DND-41 (cell line): ENCODE data around the gene ISYNA1.

Experiments
- ATAC-seq: fragments of 200-7000 bp; cut with Tn5 transposase; 3 replicates; pipeline ENCODE4 v1.9.1; 2021; ENCODE audit warnings: low read depth; ENCODE audit not compliant: insufficient read depth
- DNase-seq: peaks from one replicate; pipeline ENCODE4 v3.0.0-alpha.2; 2020
- H2AFZ ChIP-seq: 2 replicates; pipeline ENCODE4 v1.6.0; 2012; ENCODE audit warnings: low read depth, low read length
- H3K27ac ChIP-seq: 2 replicates; pipeline ENCODE4 v1.5.1; 2012; ENCODE audit warnings: low read length, inconsistent platforms
- H3K27me3 ChIP-seq: fragments of 200-600 bp; sonication (generic); 2 replicates; pipeline ENCODE4 v1.6.0; 2012; ENCODE audit warnings: low read length, mild to moderate bottlenecking, inconsistent platforms; ENCODE audit not compliant: insufficient read depth, poor library complexity
- H3K36me3 ChIP-seq: 2 replicates; pipeline ENCODE4 v1.5.1; 2012; ENCODE audit warnings: low read length, inconsistent platforms; ENCODE audit not compliant: insufficient read depth
- H3K4me1 ChIP-seq: 2 replicates; pipeline ENCODE4 v1.5.1; 2012; ENCODE audit warnings: mild to moderate bottlenecking, low read length; ENCODE audit not compliant: insufficient read depth
- H3K4me2 ChIP-seq: 2 replicates; pipeline ENCODE4 v1.6.0; 2012; ENCODE audit warnings: mild to moderate bottlenecking, moderate library complexity, low read length, inconsistent platforms; ENCODE audit not compliant: insufficient read depth
- H3K4me3 ChIP-seq, 2 experiments: fragments of 200-600 bp in 1 of 2; shearing (Covaris generic) in 1 of 2; 2 replicates each; pipeline ENCODE4 v1.5.1; 2012 to 2016; ENCODE audit warnings: inconsistent platforms in 2 of 2, low read length in 2 of 2, mild to moderate bottlenecking in 2 of 2, low read depth in 1 of 2, moderate library complexity in 1 of 2
- H3K79me2 ChIP-seq: 2 replicates; pipeline ENCODE4 v1.6.0; 2012; ENCODE audit warnings: low read length, inconsistent platforms; ENCODE audit not compliant: insufficient read depth
- H3K9ac ChIP-seq: 2 replicates; pipeline ENCODE4 v1.6.0; 2012; ENCODE audit warnings: low read depth, mild to moderate bottlenecking, inconsistent platforms, low read length, moderate library complexity
- H3K9me3 ChIP-seq: 2 replicates; pipeline ENCODE4 v1.5.1; 2012; ENCODE audit warnings: low read length, moderate library complexity, mild to moderate bottlenecking, inconsistent platforms; ENCODE audit not compliant: insufficient read depth, severe bottlenecking
- H4K20me1 ChIP-seq: 2 replicates; pipeline ENCODE4 v1.6.0; 2012; ENCODE audit warnings: low read length; ENCODE audit not compliant: insufficient read depth
- EZH2 ChIP-seq: IDR thresholded peaks from 3 replicates; pipeline ENCODE4 v1.6.1; 2012; ENCODE audit warnings: borderline replicate concordance, low read depth, mild to moderate bottlenecking, moderate library complexity, low read length, inconsistent platforms; ENCODE audit not compliant: severe bottlenecking
- TF ChIP-seq, protein P1 (sequence below): IDR thresholded peaks from 2 replicates; pipeline ENCODE4 v1.5.1; 2012; ENCODE audit warnings: borderline replicate concordance, low read length, moderate library complexity, mild to moderate bottlenecking; ENCODE audit not compliant: poor library complexity, severe bottlenecking; ENCODE audit errors: extremely low read depth

ISYNA1 gene

DNA sequence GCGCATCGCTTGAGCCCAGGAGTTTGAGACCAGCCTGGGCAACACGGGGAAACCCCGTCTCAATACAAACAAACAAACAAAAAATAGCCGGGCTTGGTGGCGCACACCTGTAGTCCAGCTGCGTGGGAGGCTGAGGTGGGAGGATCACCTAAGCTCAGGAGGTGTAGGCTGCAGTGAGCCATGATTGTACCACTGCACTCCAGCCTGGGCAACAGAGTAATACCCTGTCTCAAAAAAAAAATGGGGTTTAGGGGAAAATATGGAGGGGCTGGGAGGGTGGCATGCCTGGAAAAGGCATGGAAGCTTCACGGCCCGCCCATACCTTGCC lies 1.9 kb upstream of the ISYNA1 start:
- Histone ChIP-seq H3K9ac (no peak overlapping the region), H3K4me2 (no peak overlapping the region)
- no peak for ATAC-seq

DNA sequence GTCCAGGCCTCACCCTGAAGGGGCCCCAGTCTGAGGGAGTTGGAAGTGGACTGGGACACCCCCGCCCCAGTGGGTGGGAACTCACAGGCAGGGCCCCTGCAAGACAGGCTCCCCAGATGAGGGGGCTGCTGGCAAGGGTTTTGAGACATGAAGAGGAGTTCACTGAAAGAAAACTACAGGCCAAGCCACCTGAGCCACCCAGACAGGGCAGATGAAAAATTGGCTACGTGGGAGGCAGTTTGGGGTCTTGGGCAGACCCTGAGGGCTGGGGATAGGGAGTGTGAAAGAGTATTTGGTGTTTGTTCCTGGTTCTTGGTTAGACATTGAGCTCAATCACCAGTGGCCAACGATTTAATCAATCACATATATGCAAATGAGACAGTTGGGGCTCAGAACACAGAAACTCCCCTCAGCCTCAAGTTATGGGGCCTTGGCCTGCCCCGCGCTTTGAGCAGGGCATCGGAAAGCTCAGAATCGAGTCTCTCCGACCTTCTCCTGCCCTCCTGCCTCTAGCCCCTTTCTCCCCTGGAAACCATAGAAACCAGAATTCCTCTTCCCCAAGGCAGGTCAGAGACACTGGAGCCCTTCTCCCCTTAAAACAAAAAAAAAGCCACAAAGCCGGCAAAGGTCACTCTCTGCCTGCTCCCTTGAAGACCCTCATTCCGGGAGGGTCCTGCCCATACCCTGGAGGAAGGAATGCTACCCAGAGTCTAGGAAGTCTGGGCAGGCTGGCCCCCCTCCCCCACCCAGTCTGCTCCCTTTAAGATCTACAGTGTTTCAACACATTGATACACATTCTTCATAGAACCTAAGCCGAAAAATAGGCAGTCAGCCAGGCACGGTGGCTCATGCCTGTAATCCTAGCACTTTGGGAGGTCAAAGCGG lies 1.3 kb upstream of the ISYNA1 start:
- H3K4me3 ChIP-seq: no peak overlapping the region
- ATAC-seq (no peak), DNase-seq (no peak)
- peaks cover 20% of the 10 kb centered on the region; the same call in 1 of the 2 replicates for H4K20me1 ChIP-seq
- H3K27ac ChIP-seq: no peak overlapping the region
- no peak overlapping the region for H3K9ac ChIP-seq
- H3K9me3 ChIP-seq: no peaks in the 10 kb centered on the region
- H3K27me3 ChIP-seq: no peaks in the 10 kb centered on the region
- peaks cover 21% of the 10 kb centered on the region for H3K4me1 ChIP-seq
- H3K4me2 ChIP-seq: no peak overlapping the region
- TF ChIP-seq, protein P1, sequence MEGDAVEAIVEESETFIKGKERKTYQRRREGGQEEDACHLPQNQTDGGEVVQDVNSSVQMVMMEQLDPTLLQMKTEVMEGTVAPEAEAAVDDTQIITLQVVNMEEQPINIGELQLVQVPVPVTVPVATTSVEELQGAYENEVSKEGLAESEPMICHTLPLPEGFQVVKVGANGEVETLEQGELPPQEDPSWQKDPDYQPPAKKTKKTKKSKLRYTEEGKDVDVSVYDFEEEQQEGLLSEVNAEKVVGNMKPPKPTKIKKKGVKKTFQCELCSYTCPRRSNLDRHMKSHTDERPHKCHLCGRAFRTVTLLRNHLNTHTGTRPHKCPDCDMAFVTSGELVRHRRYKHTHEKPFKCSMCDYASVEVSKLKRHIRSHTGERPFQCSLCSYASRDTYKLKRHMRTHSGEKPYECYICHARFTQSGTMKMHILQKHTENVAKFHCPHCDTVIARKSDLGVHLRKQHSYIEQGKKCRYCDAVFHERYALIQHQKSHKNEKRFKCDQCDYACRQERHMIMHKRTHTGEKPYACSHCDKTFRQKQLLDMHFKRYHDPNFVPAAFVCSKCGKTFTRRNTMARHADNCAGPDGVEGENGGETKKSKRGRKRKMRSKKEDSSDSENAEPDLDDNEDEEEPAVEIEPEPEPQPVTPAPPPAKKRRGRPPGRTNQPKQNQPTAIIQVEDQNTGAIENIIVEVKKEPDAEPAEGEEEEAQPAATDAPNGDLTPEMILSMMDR: no peak
- TF ChIP-seq EZH2: no peak
- H2AFZ ChIP-seq: no peak overlapping the region
- H3K79me2 ChIP-seq: no peaks in the 10 kb centered on the region
- peaks cover 18% of the 10 kb centered on the region for H3K36me3 ChIP-seq

More for the DNA sequence above, 1.9 kb upstream of the ISYNA1 start:
- peaks cover 21% of the 10 kb centered on the region for H3K4me1 ChIP-seq
- H3K27ac ChIP-seq: no peak overlapping the region
- peaks cover 20% of the 10 kb centered on the region; the same call in 1 of the 2 replicates for H4K20me1 ChIP-seq
- DNase-seq: no peak
- H2AFZ ChIP-seq: no peak overlapping the region
- H3K79me2 ChIP-seq: no peaks in the 10 kb centered on the region
- peaks cover 24% of the 10 kb centered on the region for H3K36me3 ChIP-seq
- H3K9me3 ChIP-seq: no peaks in the 10 kb centered on the region
- TF ChIP-seq EZH2: no peak
- TF ChIP-seq, protein P1: no peak
- H3K27me3 ChIP-seq: no peaks in the 10 kb centered on the region
- no peak overlapping the region for H3K4me3 ChIP-seq

DNA sequence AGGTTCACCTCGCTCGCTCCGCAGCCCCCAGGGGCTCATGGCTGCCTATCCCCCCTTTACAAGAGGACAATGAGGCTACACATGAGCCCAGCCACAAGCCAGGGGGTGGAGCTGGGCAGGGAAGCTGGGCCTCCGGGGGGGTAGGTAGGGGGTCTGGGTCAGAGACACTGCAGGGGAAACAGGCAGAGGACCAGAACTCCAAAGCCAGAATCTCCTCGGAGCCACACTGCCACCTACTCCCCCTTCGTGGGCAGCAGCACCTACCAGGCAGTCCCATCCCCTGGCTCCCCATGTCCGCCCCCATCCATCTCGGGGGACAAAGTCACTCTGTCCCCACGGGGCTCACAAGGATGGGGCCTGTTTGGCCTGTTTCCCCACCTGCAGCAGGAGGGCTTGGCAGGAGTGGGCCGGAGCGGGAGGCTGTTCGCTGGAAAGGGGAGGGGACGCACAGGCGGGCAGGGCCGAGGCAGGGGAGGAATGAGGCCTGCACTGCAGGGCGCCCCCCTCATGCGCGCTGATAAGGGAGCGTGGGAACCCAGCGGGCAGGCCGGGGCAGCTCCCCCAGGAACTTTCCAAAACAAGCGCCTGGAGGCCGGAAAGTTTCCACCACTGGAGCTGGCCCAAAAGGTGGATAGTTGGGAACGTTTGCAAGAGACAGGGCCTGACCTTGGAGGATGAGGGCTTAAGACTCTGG lies 545 bp upstream of the ISYNA1 start:
- Histone ChIP-seq H3K9ac (no peak overlapping the region), H3K4me2 (no peak overlapping the region), H3K27me3 (no peaks in the 10 kb centered on the region), H3K36me3 (peaks cover 10% of the 10 kb centered on the region; the same call in 1 of the 2 replicates), H3K9me3 (no peaks in the 10 kb centered on the region), H3K27ac (no peak overlapping the region), H3K4me3 (no peak overlapping the region), H2AFZ (no peak overlapping the region), H3K79me2 (no peaks in the 10 kb centered on the region), H3K4me1 (peaks cover 21% of the 10 kb centered on the region), H4K20me1 (peaks cover 20% of the 10 kb centered on the region; the same call in 1 of the 2 replicates)
- TF ChIP-seq, protein P1: no peak
- TF ChIP-seq EZH2: no peak
- DNase-seq (no peak), ATAC-seq (no peak)
